Measurements from ENCODE around the gene IGFBP7.

IGFBP7 gene

GRCh38 chr4:57039345-57039744 is 70.8 kb downstream of the IGFBP7 start:
- DNase-seq = no peak

- peak; percentile 51 for DNase-seq
Observed at GRCh38 chr4:57037982-57038604, 72.1 kb downstream of the IGFBP7 start.

- DNase-seq = no peak
Observed at GRCh38 chr4:57034520-57034919, 75.7 kb downstream of the IGFBP7 start.

GRCh38 chr4:57023104-57023503 is 87.1 kb downstream of the IGFBP7 start:
- no peak for DNase-seq

GRCh38 chr4:57020467-57021101 is 89.6 kb downstream of the IGFBP7 start:
- DNase-seq = no peak

- no peak for DNase-seq
Observed at GRCh38 chr4:57018980-57019379, 91.2 kb downstream of the IGFBP7 start.

- DNase-seq = no peak
Observed at GRCh38 chr4:57013543-57014120, 96.6 kb downstream of the IGFBP7 start.

- no peak for DNase-seq
Observed at GRCh38 chr4:56999751-57000150, 110.4 kb downstream of the IGFBP7 start.

- peak; percentile 83 for DNase-seq
Observed at GRCh38 chr4:56995525-56995924, 114.7 kb downstream of the IGFBP7 start.

- DNase-seq = no peak
Observed at GRCh38 chr4:56990109-56990905, 119.9 kb downstream of the IGFBP7 start.

GRCh38 chr4:56986952-56987351 is 123.2 kb downstream of the IGFBP7 start:
- DNase-seq = no peak

GRCh38 chr4:56986192-56986591 is 124.0 kb downstream of the IGFBP7 start:
- no peak for DNase-seq

- DNase-seq = no peak
Observed at GRCh38 chr4:56981795-56982201, 128.4 kb downstream of the IGFBP7 start.

All from right hindlimb (tissue), 1 donor.